Panc1 (cell line): Measurements from ENCODE around the gene ADAMTS16. TPM values are rescaled to one million over a fixed set of nuclear protein-coding genes. Genes with fewer than 3 reads are reported as not detected.

Source experiments
- ATAC-seq: fragments of 200-7000 bp; cut with Tn5 transposase; 2 replicates; pipeline ENCODE4 v1.9.1; 2020; ENCODE audit warnings: mild to moderate bottlenecking, moderate library complexity
- BruUV-seq: library from RNA; stranded (reverse); fragments of 400-500 nt; replicated peaks from 2 replicates; lab custom pipeline; 2021; lab: Mats Ljungman, UMichigan
- CTCF ChIA-PET: fragments of 300-600 bp; sonication (Branson Sonifier 250); formaldehyde crosslinking; loops from one replicate; lab custom pipeline; 2022; ENCODE audit warnings: antibody characterized with exemption; lab: Charles Lee
- POLR2A ChIA-PET: fragments of 300-600 bp; sonication (Branson Sonifier 250); formaldehyde crosslinking; loops from one replicate; lab custom pipeline; 2022; ENCODE audit warnings: antibody characterized with exemption; lab: Charles Lee
- DNase-seq: peaks from one replicate; pipeline ENCODE4 v3.0.0-alpha.2; 2010; ENCODE audit warnings: low read depth, low spot score
- H3K27ac ChIP-seq: 2 replicates; pipeline ENCODE4 v1.5.1; 2011; ENCODE audit warnings: mild to moderate bottlenecking, low read length, inconsistent platforms
- H3K27me3 ChIP-seq: fragments of 200-500 bp; sonication (Bioruptor generic); 2 replicates; pipeline ENCODE4 v1.6.0; 2014; ENCODE audit warnings: low read length, inconsistent platforms; ENCODE audit not compliant: control insufficient read depth, insufficient read depth
- H3K36me3 ChIP-seq: fragments of 200-500 bp; sonication (Bioruptor generic); 2 replicates; pipeline ENCODE4 v1.5.1; 2014; ENCODE audit warnings: inconsistent platforms, mild to moderate bottlenecking, low read length, moderate library complexity; ENCODE audit not compliant: control insufficient read depth, insufficient read depth
- H3K4me1 ChIP-seq: 2 replicates; pipeline ENCODE4 v1.5.1; 2011; ENCODE audit warnings: inconsistent platforms, mild to moderate bottlenecking, low read length, moderate library complexity; ENCODE audit not compliant: control insufficient read depth, insufficient read depth
- H3K4me3 ChIP-seq, 2 experiments: 2 replicates each; pipeline ENCODE4 v1.5.1; 2011 to 2012; ENCODE audit warnings: low read depth in 2 of 2, low read length in 2 of 2, mild to moderate bottlenecking in 2 of 2, inconsistent platforms in 1 of 2, moderate library complexity in 1 of 2
- H3K9me3 ChIP-seq: fragments of 200-500 bp; sonication (Bioruptor generic); 2 replicates; pipeline ENCODE4 v1.5.1; 2014; ENCODE audit warnings: low read depth, mild to moderate bottlenecking, inconsistent platforms, low read length, moderate library complexity; ENCODE audit not compliant: control insufficient read depth, insufficient read depth
- POLR2AphosphoS5 ChIP-seq: IDR thresholded peaks from 2 replicates; pipeline ENCODE4 v1.6.1; 2012; ENCODE audit warnings: mild to moderate bottlenecking, low read depth, low read length, moderate library complexity
- SIN3A ChIP-seq: IDR thresholded peaks from 2 replicates; pipeline ENCODE4 v1.6.1; 2012; ENCODE audit warnings: low read depth, mild to moderate bottlenecking, low read length, moderate library complexity, borderline replicate concordance; ENCODE audit not compliant: insufficient read depth
- TCF7L2 ChIP-seq: IDR thresholded peaks from 2 replicates; pipeline ENCODE4 v1.6.1; 2011; ENCODE audit warnings: mild to moderate bottlenecking, low read depth, low read length, inconsistent platforms
- in situ Hi-C: cut with HindIII; loops from 2 replicates; pipeline ENCODE4 v1.10.0; 2016; ENCODE audit warnings: low sequenced_read_pairs, low pct_unique_long_range_greater_than_20kb
- intact Hi-C: fragments of 100-400 bp; cut with micrococcal nuclease; formaldehyde crosslinking; loops from one replicate; pipeline ENCODE4 v1.10.0; 2022; ENCODE audit not compliant: unreplicated experiment
- total RNA-seq: library from RNA; stranded (reverse); gene quantifications from one replicate; pipeline ENCODE4 v1.2.1, GENCODE V29; 2021; ENCODE audit not compliant: unreplicated experiment
- TF ChIP-seq, protein P1 (sequence below), 2 experiments: IDR thresholded peaks; 2 replicates each; pipeline ENCODE4 v1.6.1; 2011 to 2012; ENCODE audit warnings: low read depth in 2 of 2, control low read depth in 1 of 2, low read length in 1 of 2, mild to moderate bottlenecking in 1 of 2, moderate library complexity in 1 of 2; ENCODE audit not compliant: insufficient read depth in 1 of 2
- TF ChIP-seq, protein P2 (sequence below): fragments of 450-650 bp; IDR thresholded peaks from 2 replicates; pipeline ENCODE4 v1.5.1; 2017; ENCODE audit warnings: mild to moderate bottlenecking

Gene ADAMTS16
- total RNA-seq, 1 experiment from 2014 or later, result 0.54 TPM

DNA sequence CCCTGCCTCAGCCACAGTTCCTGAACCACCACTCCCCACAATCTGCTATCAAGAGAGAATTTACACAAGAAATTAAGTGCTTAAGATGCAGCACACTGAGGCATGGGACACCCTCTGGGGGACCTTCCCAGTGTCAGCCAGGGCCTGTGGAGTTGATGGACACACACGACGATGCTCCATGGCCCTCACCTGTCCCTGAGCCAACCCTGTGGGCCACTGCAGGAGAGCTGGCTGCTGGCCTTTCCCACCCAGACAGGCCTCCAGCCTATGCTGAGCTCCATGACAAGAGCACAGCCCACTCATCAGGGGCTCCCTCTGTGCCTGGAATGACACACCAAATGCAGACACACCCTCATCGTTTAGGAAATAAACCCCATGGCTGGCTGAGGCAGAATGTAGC lies 124.6 kb downstream of the ADAMTS16 start:
- ATAC-seq, result no peak
- intact Hi-C loops, result no loop called here
- Histone ChIP-seq H3K9me3 (no peaks in the 10 kb centered on the region), H3K27ac (no peak overlapping the region), H3K27me3 (no peaks in the 10 kb centered on the region), H3K4me3 (no peak overlapping the region), H3K4me1 (no peaks in the 10 kb centered on the region), H3K36me3 (no peaks in the 10 kb centered on the region)
- in situ Hi-C loops, result no loop called here
- POLR2A ChIA-PET, result no interaction called here
- TF ChIP-seq SIN3A (no peak), POLR2AphosphoS5 (no peak), TCF7L2 (no peak)
- TF ChIP-seq, protein P1, sequence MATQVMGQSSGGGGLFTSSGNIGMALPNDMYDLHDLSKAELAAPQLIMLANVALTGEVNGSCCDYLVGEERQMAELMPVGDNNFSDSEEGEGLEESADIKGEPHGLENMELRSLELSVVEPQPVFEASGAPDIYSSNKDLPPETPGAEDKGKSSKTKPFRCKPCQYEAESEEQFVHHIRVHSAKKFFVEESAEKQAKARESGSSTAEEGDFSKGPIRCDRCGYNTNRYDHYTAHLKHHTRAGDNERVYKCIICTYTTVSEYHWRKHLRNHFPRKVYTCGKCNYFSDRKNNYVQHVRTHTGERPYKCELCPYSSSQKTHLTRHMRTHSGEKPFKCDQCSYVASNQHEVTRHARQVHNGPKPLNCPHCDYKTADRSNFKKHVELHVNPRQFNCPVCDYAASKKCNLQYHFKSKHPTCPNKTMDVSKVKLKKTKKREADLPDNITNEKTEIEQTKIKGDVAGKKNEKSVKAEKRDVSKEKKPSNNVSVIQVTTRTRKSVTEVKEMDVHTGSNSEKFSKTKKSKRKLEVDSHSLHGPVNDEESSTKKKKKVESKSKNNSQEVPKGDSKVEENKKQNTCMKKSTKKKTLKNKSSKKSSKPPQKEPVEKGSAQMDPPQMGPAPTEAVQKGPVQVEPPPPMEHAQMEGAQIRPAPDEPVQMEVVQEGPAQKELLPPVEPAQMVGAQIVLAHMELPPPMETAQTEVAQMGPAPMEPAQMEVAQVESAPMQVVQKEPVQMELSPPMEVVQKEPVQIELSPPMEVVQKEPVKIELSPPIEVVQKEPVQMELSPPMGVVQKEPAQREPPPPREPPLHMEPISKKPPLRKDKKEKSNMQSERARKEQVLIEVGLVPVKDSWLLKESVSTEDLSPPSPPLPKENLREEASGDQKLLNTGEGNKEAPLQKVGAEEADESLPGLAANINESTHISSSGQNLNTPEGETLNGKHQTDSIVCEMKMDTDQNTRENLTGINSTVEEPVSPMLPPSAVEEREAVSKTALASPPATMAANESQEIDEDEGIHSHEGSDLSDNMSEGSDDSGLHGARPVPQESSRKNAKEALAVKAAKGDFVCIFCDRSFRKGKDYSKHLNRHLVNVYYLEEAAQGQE (IDR thresholded peaks at IDR 0.05; ENCODE audit: insufficient read depth in 1 of 2, low read depth in 2 of 2, low read length in 1 of 2), result no peak
- TF ChIP-seq, protein P2, sequence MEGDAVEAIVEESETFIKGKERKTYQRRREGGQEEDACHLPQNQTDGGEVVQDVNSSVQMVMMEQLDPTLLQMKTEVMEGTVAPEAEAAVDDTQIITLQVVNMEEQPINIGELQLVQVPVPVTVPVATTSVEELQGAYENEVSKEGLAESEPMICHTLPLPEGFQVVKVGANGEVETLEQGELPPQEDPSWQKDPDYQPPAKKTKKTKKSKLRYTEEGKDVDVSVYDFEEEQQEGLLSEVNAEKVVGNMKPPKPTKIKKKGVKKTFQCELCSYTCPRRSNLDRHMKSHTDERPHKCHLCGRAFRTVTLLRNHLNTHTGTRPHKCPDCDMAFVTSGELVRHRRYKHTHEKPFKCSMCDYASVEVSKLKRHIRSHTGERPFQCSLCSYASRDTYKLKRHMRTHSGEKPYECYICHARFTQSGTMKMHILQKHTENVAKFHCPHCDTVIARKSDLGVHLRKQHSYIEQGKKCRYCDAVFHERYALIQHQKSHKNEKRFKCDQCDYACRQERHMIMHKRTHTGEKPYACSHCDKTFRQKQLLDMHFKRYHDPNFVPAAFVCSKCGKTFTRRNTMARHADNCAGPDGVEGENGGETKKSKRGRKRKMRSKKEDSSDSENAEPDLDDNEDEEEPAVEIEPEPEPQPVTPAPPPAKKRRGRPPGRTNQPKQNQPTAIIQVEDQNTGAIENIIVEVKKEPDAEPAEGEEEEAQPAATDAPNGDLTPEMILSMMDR, result no peak
- CTCF ChIA-PET, result no interaction called here
- no TSS peak for BruUV-seq
- no peak for DNase-seq

DNA sequence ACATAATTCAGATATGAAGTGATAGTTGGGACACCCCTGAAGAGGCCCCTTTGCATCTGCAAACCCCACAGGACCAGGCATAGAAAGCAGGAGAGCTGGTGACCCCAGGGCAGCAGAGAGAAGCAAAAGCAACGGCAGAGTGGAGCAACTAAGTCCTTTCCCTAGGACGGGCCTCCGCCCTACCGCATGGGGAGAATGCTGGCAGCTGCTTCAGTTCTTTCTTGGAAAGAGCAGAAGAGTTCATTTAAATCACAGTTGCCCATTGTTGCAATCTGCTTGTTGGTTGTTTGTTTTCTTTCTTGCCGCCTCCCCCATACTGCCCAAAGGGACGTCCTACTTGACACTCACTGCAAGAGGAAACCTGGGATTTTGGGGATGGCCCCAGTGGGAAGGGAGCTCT lies 126.2 kb downstream of the ADAMTS16 start:
- ATAC-seq, result no peak
- intact Hi-C loops, result no loop called here
- CTCF ChIA-PET, result no interaction called here

More for the DNA sequence above, 126.2 kb downstream of the ADAMTS16 start:
- no peak for DNase-seq
- H3K27me3 ChIP-seq, result no peaks in the 10 kb centered on the region
- H3K4me1 ChIP-seq, result 0 out of 2 replicates have a peak, but pooled peaks cover 2% of the 10 kb centered on the region
- in situ Hi-C loops, result no loop called here
- H3K9me3 ChIP-seq, result no peaks in the 10 kb centered on the region
- POLR2A ChIA-PET, result no interaction called here
- TF ChIP-seq, protein P1 (IDR thresholded peaks at IDR 0.05; ENCODE audit: insufficient read depth in 1 of 2, low read depth in 2 of 2, low read length in 1 of 2), result no peak
- TF ChIP-seq TCF7L2, result no peak
- TF ChIP-seq SIN3A, result no peak
- TF ChIP-seq, protein P2, result no peak
- no peak for TF ChIP-seq POLR2AphosphoS5
- no peak overlapping the region for H3K27ac ChIP-seq
- H3K4me3 ChIP-seq, result no peak overlapping the region
- no TSS peak for BruUV-seq
- H3K36me3 ChIP-seq, result no peaks in the 10 kb centered on the region
